Neural cell (in vitro differentiated cells): ENCODE data around the gene CEP20. TPM values are rescaled to one million over a fixed set of nuclear protein-coding genes. Genes with fewer than 3 reads are reported as not detected.

Experiments used
- H2AFZ ChIP-seq: fragments of 200-600, 300-800 bp; sonication (generic), shearing (Covaris generic); 2 replicates; pipeline ENCODE4 v1.6.0; 2014; ENCODE audit warnings: low read depth, mild to moderate bottlenecking, antibody characterized with exemption, low read length, moderate library complexity
- H3F3A ChIP-seq: fragments of 200-600 bp; shearing (Covaris generic); 2 replicates; pipeline ENCODE4 v1.6.1; 2016; ENCODE audit warnings: mild to moderate bottlenecking, moderate library complexity, mixed read lengths, antibody characterized with exemption, low read length; ENCODE audit not compliant: insufficient read depth, poor library complexity, severe bottlenecking
- H3K27ac ChIP-seq: fragments of 200-600, 300-800 bp; sonication (generic), shearing (Covaris generic); 2 replicates; pipeline ENCODE4 v1.5.1; 2014; ENCODE audit warnings: mild to moderate bottlenecking, low read length, moderate library complexity
- H3K27me3 ChIP-seq: fragments of 300-800, 200-600 bp; sonication (generic), shearing (Covaris generic); 2 replicates; pipeline ENCODE4 v1.6.0; 2014; ENCODE audit warnings: mild to moderate bottlenecking, low read depth, low read length, moderate library complexity; ENCODE audit not compliant: insufficient read depth
- H3K36me3 ChIP-seq: fragments of 300-800, 200-600 bp; sonication (generic), shearing (Covaris generic); 2 replicates; pipeline ENCODE4 v1.5.1; 2014; ENCODE audit warnings: mild to moderate bottlenecking, antibody characterized with exemption, low read length, moderate library complexity; ENCODE audit not compliant: insufficient read depth
- H3K4me2 ChIP-seq: fragments of 300-800, 200-600 bp; sonication (generic), shearing (Covaris generic); 2 replicates; pipeline ENCODE4 v1.6.0; 2014; ENCODE audit warnings: mild to moderate bottlenecking, low read length
- H3K4me3 ChIP-seq: fragments of 300-800, 200-600 bp; sonication (generic), shearing (Covaris generic); 2 replicates; pipeline ENCODE4 v1.5.1; 2014; ENCODE audit warnings: mild to moderate bottlenecking, low read length, moderate library complexity
- H3K79me2 ChIP-seq: fragments of 200-600 bp; shearing (Covaris generic); replicated peaks from 2 replicates; pipeline ENCODE4 v1.6.0; 2014; ENCODE audit warnings: mild to moderate bottlenecking, low read length, moderate library complexity; ENCODE audit not compliant: insufficient read depth
- H3K9ac ChIP-seq: fragments of 300-800, 200-600 bp; sonication (generic), shearing (Covaris generic); 2 replicates; pipeline ENCODE4 v1.6.1; 2016; ENCODE audit warnings: mild to moderate bottlenecking, low read length, mixed read lengths
- H3K9me2 ChIP-seq: fragments of 200-600 bp; shearing (Covaris generic); 2 replicates; pipeline ENCODE4 v1.6.1; 2016; ENCODE audit warnings: mild to moderate bottlenecking, low read length, mixed read lengths; ENCODE audit not compliant: insufficient read depth
- H3K9me3 ChIP-seq: fragments of 200-600, 300-800 bp; sonication (generic), shearing (Covaris generic); 2 replicates; pipeline ENCODE4 v1.6.1; 2016; ENCODE audit warnings: mild to moderate bottlenecking, mixed run types, low read length, moderate library complexity, mixed read lengths
- H4K20me1 ChIP-seq: fragments of 200-600 bp; shearing (Covaris generic); 2 replicates; pipeline ENCODE4 v1.6.1; 2016; ENCODE audit warnings: mild to moderate bottlenecking, mixed run types; ENCODE audit not compliant: insufficient read depth
- EP300 ChIP-seq: fragments of 450-650 bp; conservative IDR thresholded peaks from 2 replicates; pipeline ENCODE4 v1.6.1; 2014; ENCODE audit warnings: antibody characterized with exemption, mild to moderate bottlenecking, moderate library complexity; ENCODE audit not compliant: poor library complexity, severe bottlenecking
- EZH2 ChIP-seq: fragments of 200-600, 300-800 bp; shearing (Covaris generic), sonication (generic); IDR thresholded peaks from 2 replicates; pipeline ENCODE4 v1.6.1; 2014; ENCODE audit warnings: antibody characterized with exemption, low read length, borderline replicate concordance, mild to moderate bottlenecking; ENCODE audit not compliant: insufficient read depth, poor library complexity, severe bottlenecking
- MXI1 ChIP-seq: fragments of 450-650 bp; conservative IDR thresholded peaks from 2 replicates; pipeline ENCODE4 v1.6.1; 2014; ENCODE audit warnings: antibody characterized with exemption, mild to moderate bottlenecking; ENCODE audit not compliant: poor library complexity, severe bottlenecking
- POLR2AphosphoS5 ChIP-seq: IDR thresholded peaks from 2 replicates; pipeline ENCODE4 v1.6.1; 2012
- RAD21 ChIP-seq: fragments of 450-650 bp; conservative IDR thresholded peaks from 2 replicates; pipeline ENCODE4 v1.6.1; 2014; ENCODE audit warnings: antibody characterized with exemption, mild to moderate bottlenecking, moderate library complexity
- SMC3 ChIP-seq: fragments of 450-650 bp; conservative IDR thresholded peaks from 2 replicates; pipeline ENCODE4 v1.6.1; 2014; ENCODE audit warnings: antibody characterized with exemption, mild to moderate bottlenecking, moderate library complexity; ENCODE audit not compliant: poor library complexity
- TAF1 ChIP-seq: IDR thresholded peaks from 2 replicates; pipeline ENCODE4 v1.6.1; 2012; ENCODE audit warnings: low read depth
- polyA plus RNA-seq: library from polyadenylated mRNA; depleted of rRNA; stranded (reverse); fragments of >200 nt; gene quantifications from 2 replicates; pipeline ENCODE4 v1.2.3, GENCODE V29; 2014
- TF ChIP-seq, protein P1 (sequence below): IDR thresholded peaks from 2 replicates; pipeline ENCODE4 v1.6.1; 2012; ENCODE audit warnings: borderline replicate concordance
- TF ChIP-seq, protein P2 (sequence below): fragments of 450-650 bp; IDR thresholded peaks from 2 replicates; pipeline ENCODE4 v1.5.1; 2014; ENCODE audit warnings: antibody characterized with exemption, mild to moderate bottlenecking, moderate library complexity; ENCODE audit not compliant: poor library complexity, severe bottlenecking

The CEP20 gene
- polyA plus RNA-seq, 1 donor from 2014 or later = 59.7 TPM

GRCh38 chr16:15827299-15827698 is 61.1 kb downstream of the CEP20 start:
- Histone ChIP-seq H3K27me3 (no peaks in the 10 kb centered on the region), H3K9me2 (no peaks in the 10 kb centered on the region), H3F3A (no peaks in the 10 kb centered on the region), H3K4me3 (no peak overlapping the region), H3K4me2 (no peak overlapping the region), H3K27ac (no peak overlapping the region), H3K79me2 (no peaks in the 10 kb centered on the region), H3K9ac (no peak overlapping the region), H3K36me3 (no peaks in the 10 kb centered on the region), H4K20me1 (no peaks in the 10 kb centered on the region), H2AFZ (no peak overlapping the region), H3K9me3 (no peaks in the 10 kb centered on the region)
- TF ChIP-seq POLR2AphosphoS5 (no peak), SMC3 (no peak), MXI1 (no peak), EP300 (no peak), TAF1 (no peak), RAD21 (no peak), EZH2 (no peak)
- TF ChIP-seq, protein P1, sequence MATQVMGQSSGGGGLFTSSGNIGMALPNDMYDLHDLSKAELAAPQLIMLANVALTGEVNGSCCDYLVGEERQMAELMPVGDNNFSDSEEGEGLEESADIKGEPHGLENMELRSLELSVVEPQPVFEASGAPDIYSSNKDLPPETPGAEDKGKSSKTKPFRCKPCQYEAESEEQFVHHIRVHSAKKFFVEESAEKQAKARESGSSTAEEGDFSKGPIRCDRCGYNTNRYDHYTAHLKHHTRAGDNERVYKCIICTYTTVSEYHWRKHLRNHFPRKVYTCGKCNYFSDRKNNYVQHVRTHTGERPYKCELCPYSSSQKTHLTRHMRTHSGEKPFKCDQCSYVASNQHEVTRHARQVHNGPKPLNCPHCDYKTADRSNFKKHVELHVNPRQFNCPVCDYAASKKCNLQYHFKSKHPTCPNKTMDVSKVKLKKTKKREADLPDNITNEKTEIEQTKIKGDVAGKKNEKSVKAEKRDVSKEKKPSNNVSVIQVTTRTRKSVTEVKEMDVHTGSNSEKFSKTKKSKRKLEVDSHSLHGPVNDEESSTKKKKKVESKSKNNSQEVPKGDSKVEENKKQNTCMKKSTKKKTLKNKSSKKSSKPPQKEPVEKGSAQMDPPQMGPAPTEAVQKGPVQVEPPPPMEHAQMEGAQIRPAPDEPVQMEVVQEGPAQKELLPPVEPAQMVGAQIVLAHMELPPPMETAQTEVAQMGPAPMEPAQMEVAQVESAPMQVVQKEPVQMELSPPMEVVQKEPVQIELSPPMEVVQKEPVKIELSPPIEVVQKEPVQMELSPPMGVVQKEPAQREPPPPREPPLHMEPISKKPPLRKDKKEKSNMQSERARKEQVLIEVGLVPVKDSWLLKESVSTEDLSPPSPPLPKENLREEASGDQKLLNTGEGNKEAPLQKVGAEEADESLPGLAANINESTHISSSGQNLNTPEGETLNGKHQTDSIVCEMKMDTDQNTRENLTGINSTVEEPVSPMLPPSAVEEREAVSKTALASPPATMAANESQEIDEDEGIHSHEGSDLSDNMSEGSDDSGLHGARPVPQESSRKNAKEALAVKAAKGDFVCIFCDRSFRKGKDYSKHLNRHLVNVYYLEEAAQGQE = no peak
- TF ChIP-seq, protein P2, sequence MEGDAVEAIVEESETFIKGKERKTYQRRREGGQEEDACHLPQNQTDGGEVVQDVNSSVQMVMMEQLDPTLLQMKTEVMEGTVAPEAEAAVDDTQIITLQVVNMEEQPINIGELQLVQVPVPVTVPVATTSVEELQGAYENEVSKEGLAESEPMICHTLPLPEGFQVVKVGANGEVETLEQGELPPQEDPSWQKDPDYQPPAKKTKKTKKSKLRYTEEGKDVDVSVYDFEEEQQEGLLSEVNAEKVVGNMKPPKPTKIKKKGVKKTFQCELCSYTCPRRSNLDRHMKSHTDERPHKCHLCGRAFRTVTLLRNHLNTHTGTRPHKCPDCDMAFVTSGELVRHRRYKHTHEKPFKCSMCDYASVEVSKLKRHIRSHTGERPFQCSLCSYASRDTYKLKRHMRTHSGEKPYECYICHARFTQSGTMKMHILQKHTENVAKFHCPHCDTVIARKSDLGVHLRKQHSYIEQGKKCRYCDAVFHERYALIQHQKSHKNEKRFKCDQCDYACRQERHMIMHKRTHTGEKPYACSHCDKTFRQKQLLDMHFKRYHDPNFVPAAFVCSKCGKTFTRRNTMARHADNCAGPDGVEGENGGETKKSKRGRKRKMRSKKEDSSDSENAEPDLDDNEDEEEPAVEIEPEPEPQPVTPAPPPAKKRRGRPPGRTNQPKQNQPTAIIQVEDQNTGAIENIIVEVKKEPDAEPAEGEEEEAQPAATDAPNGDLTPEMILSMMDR = no peak

GRCh38 chr16:15825750-15826305 is 62.6 kb downstream of the CEP20 start:
- no peak overlapping the region for H3K4me2 ChIP-seq
- H3K4me3 ChIP-seq = no peak overlapping the region
- H3F3A ChIP-seq = no peaks in the 10 kb centered on the region
- H3K27me3 ChIP-seq = no peaks in the 10 kb centered on the region
- TF ChIP-seq SMC3 (no peak), MXI1 (no peak), EZH2 (no peak), TAF1 (no peak), RAD21 (no peak)
- TF ChIP-seq, protein P2 = no peak
- TF ChIP-seq, protein P1 = no peak
- no peaks in the 10 kb centered on the region for H4K20me1 ChIP-seq
- H3K9me2 ChIP-seq = no peaks in the 10 kb centered on the region
- no peak overlapping the region for H3K9ac ChIP-seq
- no peaks in the 10 kb centered on the region for H3K9me3 ChIP-seq
- H3K79me2 ChIP-seq = no peaks in the 10 kb centered on the region
- H3K36me3 ChIP-seq = no peaks in the 10 kb centered on the region
- H2AFZ ChIP-seq = no peak overlapping the region
- H3K27ac ChIP-seq = no peak overlapping the region
